Right lobe of liver (tissue), 4 donors: ENCODE results near the gene ANKS1B.

Source experiments
- POLR2A ChIP-seq: fragments of 450-650 bp; IDR thresholded peaks from one replicate; pipeline ENCODE4 v1.6.1; 2017; ENCODE audit warnings: antibody characterized with exemption, mild to moderate bottlenecking
- TF ChIP-seq, protein P1 (sequence below), 4 donors: fragments of 200-600 bp in 3 of 4; fragments of 450-650 bp in 1 of 4; IDR thresholded peaks; one replicate each; pipeline versions ENCODE4 v1.5.1 to v1.8.0; 2016 to 2022; ENCODE audit warnings: antibody characterized with exemption in 4 of 4, mild to moderate bottlenecking in 2 of 4
- donor health status: DM: no; HTN: no; CAD: no.
- donor health status: DM: no; HTN: no; CAD: no.
- donor health status: DM: no; HTN: yes; CAD: no.

DNA sequence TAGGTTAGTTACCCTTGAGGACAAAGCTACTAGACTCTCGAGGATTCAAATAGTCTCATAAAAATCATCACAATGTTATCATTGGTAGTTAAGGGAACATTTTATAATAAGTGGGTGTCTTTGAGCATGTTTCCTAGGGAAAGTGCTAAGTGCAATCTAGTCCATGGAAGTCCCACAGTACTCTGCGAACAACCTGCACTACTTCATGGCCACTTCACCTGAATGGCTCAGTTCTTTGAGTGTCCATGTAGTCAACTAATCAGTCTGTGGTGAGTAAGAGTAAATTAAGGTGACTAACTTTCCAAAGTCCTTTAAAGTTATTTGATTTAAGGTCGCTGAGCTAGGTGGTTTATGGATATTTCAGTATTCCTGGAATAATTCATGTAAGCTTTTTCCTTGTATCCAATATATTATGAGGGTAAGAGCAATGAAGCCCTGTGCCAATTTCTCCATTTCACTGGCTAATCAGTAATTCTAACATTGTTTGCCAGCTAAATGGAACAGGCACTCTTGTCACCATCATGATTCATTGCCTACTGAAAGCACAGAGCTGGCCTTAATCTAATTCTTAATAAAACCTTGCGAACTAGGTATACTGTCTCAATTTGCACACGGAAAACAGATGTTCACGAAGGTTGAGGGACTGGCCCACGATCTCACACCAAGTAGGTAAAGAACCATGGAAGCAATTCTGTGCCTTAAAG lies 844.6 kb downstream of the ANKS1B start:
- TF ChIP-seq, protein P1, sequence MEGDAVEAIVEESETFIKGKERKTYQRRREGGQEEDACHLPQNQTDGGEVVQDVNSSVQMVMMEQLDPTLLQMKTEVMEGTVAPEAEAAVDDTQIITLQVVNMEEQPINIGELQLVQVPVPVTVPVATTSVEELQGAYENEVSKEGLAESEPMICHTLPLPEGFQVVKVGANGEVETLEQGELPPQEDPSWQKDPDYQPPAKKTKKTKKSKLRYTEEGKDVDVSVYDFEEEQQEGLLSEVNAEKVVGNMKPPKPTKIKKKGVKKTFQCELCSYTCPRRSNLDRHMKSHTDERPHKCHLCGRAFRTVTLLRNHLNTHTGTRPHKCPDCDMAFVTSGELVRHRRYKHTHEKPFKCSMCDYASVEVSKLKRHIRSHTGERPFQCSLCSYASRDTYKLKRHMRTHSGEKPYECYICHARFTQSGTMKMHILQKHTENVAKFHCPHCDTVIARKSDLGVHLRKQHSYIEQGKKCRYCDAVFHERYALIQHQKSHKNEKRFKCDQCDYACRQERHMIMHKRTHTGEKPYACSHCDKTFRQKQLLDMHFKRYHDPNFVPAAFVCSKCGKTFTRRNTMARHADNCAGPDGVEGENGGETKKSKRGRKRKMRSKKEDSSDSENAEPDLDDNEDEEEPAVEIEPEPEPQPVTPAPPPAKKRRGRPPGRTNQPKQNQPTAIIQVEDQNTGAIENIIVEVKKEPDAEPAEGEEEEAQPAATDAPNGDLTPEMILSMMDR (IDR thresholded peaks at IDR 0.05), result no peak
- TF ChIP-seq POLR2A, result no peak
